ENCODE results near the gene MAST1. TPM values are rescaled to one million over a fixed set of nuclear protein-coding genes. Genes with fewer than 3 reads are reported as not detected.

MAST1 gene
- total RNA-seq, 1 donor from 2014 or later: 3.5 TPM

DNA sequence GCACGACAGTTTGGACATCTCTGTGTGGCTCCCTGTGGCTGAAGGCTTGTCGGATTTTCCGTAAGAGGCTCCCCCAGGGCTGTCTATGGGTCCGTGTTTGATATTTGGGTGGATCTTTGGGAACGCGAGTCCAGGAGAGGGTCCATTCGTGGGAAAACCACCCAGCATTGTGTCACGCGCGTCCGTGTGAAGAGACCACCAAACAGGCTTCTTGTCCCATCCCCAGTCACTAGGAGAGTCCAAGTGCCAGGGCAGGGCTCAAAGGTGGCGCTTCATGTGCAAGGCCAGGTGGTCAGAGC is 46.3 kb downstream of the MAST1 start:
- no peaks in the 10 kb centered on the region for H3K9me3 Mint-ChIP-seq
- TF ChIP-seq, protein P1, sequence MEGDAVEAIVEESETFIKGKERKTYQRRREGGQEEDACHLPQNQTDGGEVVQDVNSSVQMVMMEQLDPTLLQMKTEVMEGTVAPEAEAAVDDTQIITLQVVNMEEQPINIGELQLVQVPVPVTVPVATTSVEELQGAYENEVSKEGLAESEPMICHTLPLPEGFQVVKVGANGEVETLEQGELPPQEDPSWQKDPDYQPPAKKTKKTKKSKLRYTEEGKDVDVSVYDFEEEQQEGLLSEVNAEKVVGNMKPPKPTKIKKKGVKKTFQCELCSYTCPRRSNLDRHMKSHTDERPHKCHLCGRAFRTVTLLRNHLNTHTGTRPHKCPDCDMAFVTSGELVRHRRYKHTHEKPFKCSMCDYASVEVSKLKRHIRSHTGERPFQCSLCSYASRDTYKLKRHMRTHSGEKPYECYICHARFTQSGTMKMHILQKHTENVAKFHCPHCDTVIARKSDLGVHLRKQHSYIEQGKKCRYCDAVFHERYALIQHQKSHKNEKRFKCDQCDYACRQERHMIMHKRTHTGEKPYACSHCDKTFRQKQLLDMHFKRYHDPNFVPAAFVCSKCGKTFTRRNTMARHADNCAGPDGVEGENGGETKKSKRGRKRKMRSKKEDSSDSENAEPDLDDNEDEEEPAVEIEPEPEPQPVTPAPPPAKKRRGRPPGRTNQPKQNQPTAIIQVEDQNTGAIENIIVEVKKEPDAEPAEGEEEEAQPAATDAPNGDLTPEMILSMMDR (conservative IDR thresholded peaks at IDR 0.05): no peak
- peak overlapping the region; percentile 87 for H3K4me3 Mint-ChIP-seq
- peaks cover 46% of the 10 kb centered on the region for H3K27me3 Mint-ChIP-seq
- H3K4me1 Mint-ChIP-seq (ENCODE audit: unreplicated experiment): no peaks in the 10 kb centered on the region
- H3K27ac Mint-ChIP-seq: no peak overlapping the region
- no peak for DNase-seq (ENCODE audit: extremely low spot score, unreplicated experiment)
- no peaks in the 10 kb centered on the region for H3K36me3 Mint-ChIP-seq

DNA sequence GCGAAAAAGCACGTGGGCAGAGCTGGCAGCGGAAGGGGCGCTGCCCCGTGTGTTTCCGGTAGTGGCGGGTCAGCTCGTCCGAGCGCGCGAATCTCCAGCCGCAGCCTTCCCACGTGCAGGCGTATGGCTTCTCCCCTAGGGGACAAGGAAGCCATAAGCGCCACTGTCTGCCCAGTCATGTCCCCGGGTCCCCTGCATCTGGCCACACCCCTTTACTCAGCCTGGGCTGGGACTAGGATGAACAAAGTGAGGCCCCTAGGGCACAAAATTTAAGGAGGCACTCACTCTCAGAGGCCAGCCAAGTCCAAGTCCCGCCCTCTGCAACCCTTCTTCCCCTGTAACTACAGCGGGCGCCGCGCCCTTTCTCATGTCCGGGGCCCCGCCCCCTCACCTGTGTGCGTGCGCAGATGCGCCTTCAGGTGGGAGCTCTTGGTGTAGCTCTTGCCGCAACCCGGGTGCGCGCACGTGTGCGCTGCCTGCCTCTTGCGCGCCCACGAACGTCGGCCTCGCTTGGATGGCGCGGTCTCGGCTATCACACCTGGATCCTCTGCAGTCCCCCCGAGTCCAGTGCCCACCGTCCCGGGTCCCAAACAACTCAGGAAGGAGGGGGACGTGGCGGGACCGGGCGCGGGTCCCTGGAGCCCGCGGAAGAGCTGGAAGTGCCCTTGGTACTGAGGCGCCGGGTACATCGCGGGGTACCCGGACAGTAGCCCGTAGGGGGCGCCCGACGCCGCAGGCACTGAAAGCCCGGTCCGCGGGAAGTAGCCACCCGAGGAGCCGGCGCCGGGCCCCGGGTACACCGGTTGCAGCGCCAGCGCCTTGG is 46.8 kb downstream of the MAST1 start:
- peaks cover 46% of the 10 kb centered on the region for H3K27me3 Mint-ChIP-seq
- DNase-seq (ENCODE audit: extremely low spot score, unreplicated experiment): peak; percentile 86
- TF ChIP-seq, protein P1 (conservative IDR thresholded peaks at IDR 0.05): peak; percentile 69
- H3K9me3 Mint-ChIP-seq: no peaks in the 10 kb centered on the region
- H3K4me1 Mint-ChIP-seq (ENCODE audit: unreplicated experiment): no peaks in the 10 kb centered on the region
- no peaks in the 10 kb centered on the region for H3K36me3 Mint-ChIP-seq
- peak overlapping the region; percentile 88 for H3K27ac Mint-ChIP-seq
- peak overlapping the region; percentile 87 for H3K4me3 Mint-ChIP-seq

DNA sequence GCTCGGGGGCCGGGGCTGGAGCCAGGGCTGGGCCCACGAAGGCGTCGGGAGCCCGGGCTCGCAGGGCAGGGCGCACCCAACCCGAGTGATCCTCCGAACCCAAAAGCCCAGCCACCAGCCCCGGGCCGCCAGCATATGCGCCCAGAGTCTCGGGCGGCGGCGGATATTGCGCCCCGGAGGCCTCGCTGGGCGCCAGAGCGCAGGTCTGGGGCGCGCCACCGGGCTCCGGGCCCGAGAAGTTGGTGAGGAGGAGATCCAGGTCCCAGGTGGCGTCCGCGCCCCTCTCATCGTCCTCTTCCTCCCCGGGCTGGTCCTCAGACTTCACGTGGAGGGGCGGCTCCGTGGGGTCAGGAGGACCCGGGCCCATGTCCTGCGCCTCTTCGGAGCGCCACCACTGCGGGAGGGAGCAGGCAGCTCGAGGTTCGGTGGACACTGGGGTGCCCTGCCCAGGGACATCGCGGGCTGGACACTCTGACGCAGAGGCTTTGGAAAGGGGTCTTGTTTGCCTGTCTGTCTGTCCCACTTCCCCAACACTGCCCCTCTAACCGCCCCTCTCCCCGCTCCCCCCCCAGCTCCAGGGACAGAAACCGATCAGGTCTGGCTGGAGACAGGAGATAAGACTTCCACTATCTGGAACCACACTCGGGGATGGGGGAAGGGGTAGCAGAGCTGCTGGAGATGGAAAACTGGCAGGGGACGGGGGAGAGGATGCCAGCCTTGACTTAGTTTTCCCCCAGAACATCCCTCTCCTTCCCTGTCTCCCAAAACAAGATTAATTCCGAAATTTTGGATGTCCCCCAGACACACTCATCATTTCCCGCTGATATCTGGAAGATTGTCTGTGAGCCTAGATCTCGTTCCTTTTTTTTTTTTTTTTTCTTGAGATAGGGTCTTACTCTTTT is 47.7 kb downstream of the MAST1 start:
- peaks cover 46% of the 10 kb centered on the region for H3K27me3 Mint-ChIP-seq
- H3K4me3 Mint-ChIP-seq: peak overlapping the region; percentile 77
- DNase-seq (ENCODE audit: extremely low spot score, unreplicated experiment): no peak

DNA sequence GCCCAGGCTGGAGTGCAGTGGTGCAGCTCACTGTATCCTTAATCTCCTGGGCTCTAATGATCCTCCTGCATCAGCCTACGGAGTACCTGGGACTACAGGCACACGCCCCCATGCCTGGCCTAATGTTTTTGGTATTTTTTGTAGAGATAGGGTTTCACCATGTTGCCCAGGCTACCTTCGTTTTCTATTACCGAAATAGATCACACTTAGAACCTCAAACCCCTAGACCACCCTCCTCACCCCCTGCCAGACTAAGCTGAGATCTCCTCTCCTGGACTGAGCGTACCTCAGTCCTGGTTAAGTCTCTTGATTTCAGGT is 48.3 kb downstream of the MAST1 start:
- Mint-ChIP-seq H3K4me3 (peak overlapping the region; percentile 77), H3K27me3 (peaks cover 46% of the 10 kb centered on the region), H3K4me1 (ENCODE audit: unreplicated experiment) (peaks cover 9% of the 10 kb centered on the region), H3K27ac (peak overlapping the region; percentile 58), H3K9me3 (no peaks in the 10 kb centered on the region), H3K36me3 (no peaks in the 10 kb centered on the region)
- TF ChIP-seq, protein P1 (conservative IDR thresholded peaks at IDR 0.05): no peak
- no peak for DNase-seq (ENCODE audit: extremely low spot score, unreplicated experiment)

More for the DNA sequence above, 47.7 kb downstream of the MAST1 start:
- TF ChIP-seq, protein P1 (conservative IDR thresholded peaks at IDR 0.05): peak; percentile 8
- H3K36me3 Mint-ChIP-seq: no peaks in the 10 kb centered on the region
- H3K4me1 Mint-ChIP-seq (ENCODE audit: unreplicated experiment): peaks cover 6% of the 10 kb centered on the region
- H3K27ac Mint-ChIP-seq: peak overlapping the region; percentile 58
- H3K9me3 Mint-ChIP-seq: no peaks in the 10 kb centered on the region

DNA sequence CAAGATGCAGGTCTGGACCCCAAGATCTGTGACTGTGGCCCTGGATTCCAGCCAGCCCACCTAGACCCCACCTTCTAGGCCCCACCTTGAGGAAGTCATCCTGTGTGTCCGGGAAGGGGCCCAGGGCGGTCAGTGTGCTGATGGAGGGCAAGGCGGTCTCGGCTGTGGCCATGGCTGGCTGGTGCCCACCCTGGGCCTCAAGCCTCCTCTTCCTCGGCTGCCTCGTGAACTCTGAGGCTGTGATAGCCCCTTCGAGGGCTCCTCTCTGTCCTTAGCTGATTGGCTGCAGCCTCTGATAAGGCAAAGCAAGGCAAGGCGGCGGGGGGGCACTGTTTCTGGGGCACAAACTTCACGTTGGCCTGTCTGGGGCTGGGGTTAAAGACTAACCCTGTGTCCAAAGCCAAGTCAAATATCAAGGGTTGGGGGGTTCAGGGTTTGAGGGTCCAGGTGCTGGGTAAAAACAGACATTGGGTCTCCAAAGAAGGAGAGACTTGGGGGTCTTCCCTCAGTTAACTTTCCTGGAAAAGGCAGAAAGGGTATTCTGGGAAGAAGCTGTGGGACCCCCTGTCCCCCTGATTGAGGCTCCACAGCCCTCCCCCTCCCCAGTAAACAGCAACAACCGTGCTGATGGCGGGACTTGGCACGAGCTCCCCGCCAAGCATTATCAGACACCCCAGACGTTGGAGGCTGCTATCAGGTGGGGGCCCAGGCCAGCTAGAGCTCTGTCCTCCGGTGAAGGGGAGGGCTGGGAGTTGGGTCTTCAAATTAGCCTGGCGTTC is 48.8 kb downstream of the MAST1 start, which contains the start of gene KLF1:
Gene KLF1 (minus strand): TSS at position 233 of the 779 bp plus-strand sequence. CDS start 61 bp downstream, at position 172.
- TF ChIP-seq, protein P1 (conservative IDR thresholded peaks at IDR 0.05): no peak
- Mint-ChIP-seq H3K27me3 (peaks cover 46% of the 10 kb centered on the region), H3K4me1 (ENCODE audit: unreplicated experiment) (peaks cover 9% of the 10 kb centered on the region), H3K9me3 (no peaks in the 10 kb centered on the region), H3K36me3 (no peaks in the 10 kb centered on the region), H3K27ac (peak within 1 kb of the TSS; percentile 58), H3K4me3 (peak within 1 kb of the TSS; percentile 77)
- DNase-seq (ENCODE audit: extremely low spot score, unreplicated experiment): no peak

Measured in type B pancreatic cell (in vitro differentiated cells).